Measurements from ENCODE around the gene LAMP1.

- no peak for TF ChIP-seq TCF4 (CRISPR knock-in tag; IDR thresholded peaks at IDR 0.05; ENCODE audit: borderline replicate concordance)
- no peak for TF ChIP-seq GLIS3 (CRISPR knock-in tag; IDR thresholded peaks at IDR 0.05)
- no peak for TF ChIP-seq ZC3H10 (CRISPR knock-in tag; IDR thresholded peaks at IDR 0.05)
Measured at GRCh38 chr13:113365971-113366588, 69.0 kb downstream of the LAMP1 start.

All from SK-N-SH treated with all-trans-retinoic acid at 6 μM for 48 hours (cell line).